ENCODE measurements around the gene CD59. TPM values are rescaled to one million over a fixed set of nuclear protein-coding genes. Genes with fewer than 3 reads are reported as not detected.
A peak's percentile ranks its signal among the peaks of the same experiment; 100 is the strongest.

The CD59 gene
- polyA plus RNA-seq, 1 experiment = 1,182 TPM

- H3K27me3 ChIP-seq (ENCODE audit: control insufficient read depth, insufficient read depth, low read length) = no peaks in the 10 kb centered on the region
- peak within 1 kb of the TSS; percentile 92 for H3K4me3 ChIP-seq (ENCODE audit: low read depth, low read length)
- H3K9me3 ChIP-seq (ENCODE audit: control insufficient read depth, insufficient read depth, low read length) = no peaks in the 10 kb centered on the region
- CTCF ChIA-PET = interaction anchor here (0.9 kb wide), 1 partner anchor 34 kb away, joined by 4 read pairs; no protein-coding TSS in a partner anchor
- DNase-seq (ENCODE audit: low read depth, low spot score) = peak; percentile 29
- peak within 1 kb of the TSS; percentile 21 for H3K27ac ChIP-seq (ENCODE audit: low read depth, low read length)
- POLR2A ChIA-PET = interaction anchor here (0.8 to 1.3 kb wide), 2 partner anchors 38 to 73 kb away, joined by 4 read pairs; partner anchors contain the start of gene C11orf91
- TF ChIP-seq, protein P1, sequence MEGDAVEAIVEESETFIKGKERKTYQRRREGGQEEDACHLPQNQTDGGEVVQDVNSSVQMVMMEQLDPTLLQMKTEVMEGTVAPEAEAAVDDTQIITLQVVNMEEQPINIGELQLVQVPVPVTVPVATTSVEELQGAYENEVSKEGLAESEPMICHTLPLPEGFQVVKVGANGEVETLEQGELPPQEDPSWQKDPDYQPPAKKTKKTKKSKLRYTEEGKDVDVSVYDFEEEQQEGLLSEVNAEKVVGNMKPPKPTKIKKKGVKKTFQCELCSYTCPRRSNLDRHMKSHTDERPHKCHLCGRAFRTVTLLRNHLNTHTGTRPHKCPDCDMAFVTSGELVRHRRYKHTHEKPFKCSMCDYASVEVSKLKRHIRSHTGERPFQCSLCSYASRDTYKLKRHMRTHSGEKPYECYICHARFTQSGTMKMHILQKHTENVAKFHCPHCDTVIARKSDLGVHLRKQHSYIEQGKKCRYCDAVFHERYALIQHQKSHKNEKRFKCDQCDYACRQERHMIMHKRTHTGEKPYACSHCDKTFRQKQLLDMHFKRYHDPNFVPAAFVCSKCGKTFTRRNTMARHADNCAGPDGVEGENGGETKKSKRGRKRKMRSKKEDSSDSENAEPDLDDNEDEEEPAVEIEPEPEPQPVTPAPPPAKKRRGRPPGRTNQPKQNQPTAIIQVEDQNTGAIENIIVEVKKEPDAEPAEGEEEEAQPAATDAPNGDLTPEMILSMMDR (IDR thresholded peaks at IDR 0.05; ENCODE audit: low read depth, low read length) = no peak
Measured at GRCh38 chr11:33773987-33774735, 37.9 kb upstream of the CD59 start, which contains the start of gene FBXO3. Gene FBXO3 (minus strand): TSS chr11:33774520. CDS start chr11:33774497, 23 bp downstream.

GRCh38 chr11:33773404-33773986 is 37.3 kb upstream of the CD59 start:
- ChIA-PET CTCF (no interaction called here), POLR2A (no interaction called here)
- no peak for DNase-seq (ENCODE audit: low read depth, low spot score)
- TF ChIP-seq, protein P1 (IDR thresholded peaks at IDR 0.05; ENCODE audit: low read depth, low read length) = no peak
- Histone ChIP-seq H3K9me3 (ENCODE audit: control insufficient read depth, insufficient read depth, low read length) (no peaks in the 10 kb centered on the region), H3K4me3 (ENCODE audit: low read depth, low read length) (peak overlapping the region; percentile 92), H3K27me3 (ENCODE audit: control insufficient read depth, insufficient read depth, low read length) (no peaks in the 10 kb centered on the region), H3K27ac (ENCODE audit: low read depth, low read length) (peak overlapping the region; percentile 21)

GRCh38 chr11:33772870-33773269 is 36.6 kb upstream of the CD59 start:
- Histone ChIP-seq H3K4me3 (ENCODE audit: low read depth, low read length) (no peak overlapping the region; the same call in 1 of the 2 replicates), H3K27ac (ENCODE audit: low read depth, low read length) (no peak overlapping the region), H3K27me3 (ENCODE audit: control insufficient read depth, insufficient read depth, low read length) (no peaks in the 10 kb centered on the region), H3K9me3 (ENCODE audit: control insufficient read depth, insufficient read depth, low read length) (no peaks in the 10 kb centered on the region)
- no peak for DNase-seq (ENCODE audit: low read depth, low spot score)
- ChIA-PET CTCF (interaction anchor here (1.0 kb wide), 1 partner anchor 36 kb away, joined by 4 read pairs; no protein-coding TSS in a partner anchor), POLR2A (no interaction called here)
- TF ChIP-seq, protein P1 (IDR thresholded peaks at IDR 0.05; ENCODE audit: low read depth, low read length) = no peak

DNA sequence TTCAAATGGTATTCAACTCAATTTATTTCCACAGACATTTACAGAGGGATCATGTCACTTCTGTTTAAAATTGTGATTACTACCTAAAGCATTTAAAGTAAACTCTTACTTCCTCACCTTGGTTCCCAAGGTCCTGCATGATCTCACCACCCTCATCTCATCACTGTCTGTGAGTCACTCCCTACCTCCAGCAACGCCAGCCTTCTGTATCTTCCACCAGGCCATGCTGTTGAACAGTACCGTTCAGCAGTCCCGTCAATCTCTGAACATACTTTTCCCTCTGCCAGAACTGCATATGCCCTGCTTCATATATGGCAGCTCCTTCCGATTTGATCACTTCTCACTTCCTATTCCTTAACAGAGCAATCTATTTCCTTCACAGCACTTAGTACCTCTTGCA is 36.1 kb upstream of the CD59 start:
- TF ChIP-seq, protein P1 (IDR thresholded peaks at IDR 0.05; ENCODE audit: low read depth, low read length) = no peak
- no peak overlapping the region for H3K4me3 ChIP-seq (ENCODE audit: low read depth, low read length)
- no peaks in the 10 kb centered on the region for H3K9me3 ChIP-seq (ENCODE audit: control insufficient read depth, insufficient read depth, low read length)
- ChIA-PET POLR2A (no interaction called here), CTCF (interaction anchor here (1.0 kb wide), 1 partner anchor 36 kb away, joined by 4 read pairs; no protein-coding TSS in a partner anchor)
- DNase-seq (ENCODE audit: low read depth, low spot score) = no peak
- no peaks in the 10 kb centered on the region for H3K27me3 ChIP-seq (ENCODE audit: control insufficient read depth, insufficient read depth, low read length)
- no peak overlapping the region for H3K27ac ChIP-seq (ENCODE audit: low read depth, low read length)

GRCh38 chr11:33770236-33770635 is 34.0 kb upstream of the CD59 start:
- H3K9me3 ChIP-seq (ENCODE audit: control insufficient read depth, insufficient read depth, low read length) = no peaks in the 10 kb centered on the region
- TF ChIP-seq, protein P1 (IDR thresholded peaks at IDR 0.05; ENCODE audit: low read depth, low read length) = no peak
- no peak overlapping the region for H3K27ac ChIP-seq (ENCODE audit: low read depth, low read length)
- ChIA-PET POLR2A (no interaction called here), CTCF (no interaction called here)
- no peak overlapping the region for H3K4me3 ChIP-seq (ENCODE audit: low read depth, low read length)
- H3K27me3 ChIP-seq (ENCODE audit: control insufficient read depth, insufficient read depth, low read length) = no peaks in the 10 kb centered on the region
- no peak for DNase-seq (ENCODE audit: low read depth, low spot score)

All from AG04450 (cell line).